ENCODE measurements around the gene AGPAT3.

The AGPAT3 gene, protein sequence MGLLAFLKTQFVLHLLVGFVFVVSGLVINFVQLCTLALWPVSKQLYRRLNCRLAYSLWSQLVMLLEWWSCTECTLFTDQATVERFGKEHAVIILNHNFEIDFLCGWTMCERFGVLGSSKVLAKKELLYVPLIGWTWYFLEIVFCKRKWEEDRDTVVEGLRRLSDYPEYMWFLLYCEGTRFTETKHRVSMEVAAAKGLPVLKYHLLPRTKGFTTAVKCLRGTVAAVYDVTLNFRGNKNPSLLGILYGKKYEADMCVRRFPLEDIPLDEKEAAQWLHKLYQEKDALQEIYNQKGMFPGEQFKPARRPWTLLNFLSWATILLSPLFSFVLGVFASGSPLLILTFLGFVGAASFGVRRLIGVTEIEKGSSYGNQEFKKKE

DNA sequence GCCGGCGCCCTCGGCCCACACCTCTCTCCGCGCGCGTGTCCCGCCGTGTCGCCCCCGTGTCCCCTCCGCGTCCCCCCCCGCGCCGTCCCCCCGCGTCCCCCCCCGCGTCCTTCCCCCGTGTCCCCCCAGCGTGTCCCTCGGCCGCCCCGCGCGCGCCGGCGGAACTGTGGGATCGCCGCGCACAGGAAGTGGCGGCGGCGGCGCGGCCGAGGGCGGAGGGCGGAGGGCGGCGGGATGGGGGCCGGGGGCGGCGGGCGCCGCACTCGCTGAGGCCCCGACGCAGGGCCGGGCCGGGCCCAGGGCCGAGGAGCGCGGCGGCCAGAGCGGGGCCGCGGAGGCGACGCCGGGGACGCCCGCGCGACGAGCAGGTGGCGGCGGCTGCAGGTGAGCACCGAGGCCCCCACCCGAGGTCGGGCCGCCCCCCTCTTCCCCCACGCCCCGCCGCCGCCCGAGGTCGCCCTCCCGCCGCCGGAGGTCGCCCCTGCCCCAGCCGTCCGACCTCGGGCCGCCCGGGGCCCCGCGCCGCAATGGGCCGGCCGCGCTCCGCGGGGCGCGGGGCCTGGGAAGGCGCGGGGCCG, at the start of gene AGPAT3:
Gene AGPAT3, plus strand, starts transcription at position 262 of the 578 bp plus-strand sequence. CDS start 94,459 bp downstream, outside the sequence.
- in situ Hi-C loops (cut with MboI; ENCODE audit: low sequenced_read_pairs): no loop called here

DNA sequence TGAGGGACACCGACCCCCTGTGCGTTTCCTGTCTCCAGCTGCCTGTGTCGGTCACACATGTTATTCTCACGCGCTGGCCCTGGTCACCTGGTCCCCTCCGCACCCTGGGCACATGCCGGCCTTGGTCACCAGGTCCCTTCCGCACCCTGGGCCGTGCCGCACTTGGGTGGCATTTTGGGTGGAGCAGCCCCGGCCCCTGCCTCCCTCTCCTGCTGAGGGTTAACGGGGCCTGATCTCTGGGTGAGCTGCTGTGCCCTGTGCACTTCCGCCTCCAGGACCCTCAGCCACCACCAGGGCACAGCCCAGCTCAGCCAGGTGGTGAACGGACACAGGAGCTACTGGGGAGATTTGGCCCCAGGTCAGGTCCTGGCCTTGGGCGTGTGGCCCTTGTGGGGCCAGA, 49.0 kb upstream of the AGPAT3 start:
- in situ Hi-C loops (cut with MboI; ENCODE audit: low sequenced_read_pairs): loop anchor here (25.0 kb wide), 1 partner anchor 671 kb away; no protein-coding TSS in a partner anchor

DNA sequence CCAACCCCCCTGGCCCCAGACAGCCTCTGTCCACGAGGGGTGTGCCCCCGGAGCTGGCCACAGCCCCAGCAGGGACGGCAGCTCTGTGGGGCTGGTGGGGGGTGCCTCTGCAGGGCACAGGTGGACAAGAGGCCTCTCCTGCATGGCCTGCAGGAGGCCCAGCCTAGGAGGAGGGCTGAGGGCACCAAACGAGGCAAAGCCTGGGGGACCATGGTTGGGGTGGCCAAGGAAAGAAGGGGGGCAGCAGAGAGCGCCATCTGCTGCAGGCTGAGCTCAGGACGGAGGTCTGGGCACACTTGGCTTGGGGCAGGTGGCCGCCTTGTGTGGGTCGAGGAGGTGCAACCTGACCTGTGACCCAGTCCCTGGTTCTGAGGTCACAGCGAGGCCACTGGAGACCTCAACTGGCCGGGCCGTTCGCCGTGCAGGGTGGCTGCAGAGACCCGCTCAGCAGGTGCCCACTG, 48.4 kb upstream of the AGPAT3 start:
- in situ Hi-C loops (cut with MboI; ENCODE audit: low sequenced_read_pairs): loop anchor here (25.0 kb wide), 1 partner anchor 671 kb away; no protein-coding TSS in a partner anchor

DNA sequence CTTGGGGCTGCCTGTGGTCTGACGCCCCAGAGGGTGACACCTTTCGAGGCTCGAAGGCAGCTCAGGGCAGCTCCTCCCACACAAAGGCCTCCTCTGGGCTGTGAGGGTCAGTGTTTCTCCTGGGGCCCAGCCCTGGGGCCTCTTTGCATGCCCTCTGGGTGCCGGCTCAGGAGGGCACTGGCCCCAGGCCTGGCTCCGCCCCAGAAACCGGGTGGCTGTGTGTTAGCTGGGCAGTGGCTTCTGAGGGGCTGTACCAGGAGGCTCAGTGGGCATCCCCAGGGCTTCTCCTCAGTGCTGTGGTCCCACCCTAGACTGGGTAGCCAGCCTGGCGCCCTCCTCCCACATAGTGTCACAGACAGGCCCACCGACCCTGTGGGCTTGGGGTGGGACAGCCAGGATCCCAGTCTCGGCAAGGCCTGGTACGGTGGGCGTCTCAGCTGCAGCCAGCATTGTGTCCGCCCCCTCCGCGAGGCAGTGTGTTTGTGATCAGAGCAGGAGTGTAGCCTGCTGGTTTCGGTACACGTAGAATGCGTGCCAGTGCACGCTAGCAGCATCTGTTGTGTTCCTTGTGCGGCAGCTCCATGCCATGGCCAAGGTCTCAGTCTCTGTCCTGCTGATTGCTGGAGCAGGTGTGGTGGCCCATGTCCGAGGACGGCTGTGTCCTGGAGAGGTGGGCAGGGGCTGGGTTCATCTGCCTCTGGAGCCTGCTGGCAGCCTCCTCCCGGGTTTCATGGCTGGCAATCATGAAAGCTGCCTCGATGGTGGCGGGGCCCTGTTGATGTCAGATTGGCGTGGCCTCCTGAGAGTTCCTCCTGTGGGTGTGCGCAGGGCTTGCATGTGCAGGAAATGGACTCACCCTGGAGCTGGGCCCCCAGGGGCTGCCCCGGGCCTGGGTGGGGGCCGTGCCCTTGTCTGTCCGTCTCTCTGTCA, 47.6 kb upstream of the AGPAT3 start:
- in situ Hi-C loops (cut with MboI; ENCODE audit: low sequenced_read_pairs): loop anchor here (25.0 kb wide), 1 partner anchor 670 kb away; no protein-coding TSS in a partner anchor

DNA sequence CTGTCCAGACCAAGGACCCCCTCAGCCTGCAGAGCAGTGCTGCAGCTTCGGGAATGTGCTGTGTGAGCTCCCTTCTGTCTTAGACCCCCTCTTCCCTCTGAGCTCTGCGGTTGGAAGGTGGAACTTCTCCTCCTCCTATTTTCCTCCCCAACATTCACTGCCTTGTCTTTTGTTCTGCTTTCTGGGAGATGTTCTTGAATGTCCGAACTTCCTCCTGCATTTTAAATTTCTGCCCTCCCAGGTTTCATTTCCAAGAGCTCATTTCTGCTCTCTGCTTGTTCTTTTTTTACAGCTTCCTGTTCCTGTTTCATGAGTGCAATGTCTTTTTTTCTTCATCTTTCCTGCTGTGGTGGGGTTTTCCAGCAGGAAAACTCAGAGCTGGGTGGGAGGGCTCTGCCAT, 46.3 kb upstream of the AGPAT3 start:
- in situ Hi-C loops (cut with MboI; ENCODE audit: low sequenced_read_pairs): loop anchor here (25.0 kb wide), 1 partner anchor 669 kb away; no protein-coding TSS in a partner anchor

DNA sequence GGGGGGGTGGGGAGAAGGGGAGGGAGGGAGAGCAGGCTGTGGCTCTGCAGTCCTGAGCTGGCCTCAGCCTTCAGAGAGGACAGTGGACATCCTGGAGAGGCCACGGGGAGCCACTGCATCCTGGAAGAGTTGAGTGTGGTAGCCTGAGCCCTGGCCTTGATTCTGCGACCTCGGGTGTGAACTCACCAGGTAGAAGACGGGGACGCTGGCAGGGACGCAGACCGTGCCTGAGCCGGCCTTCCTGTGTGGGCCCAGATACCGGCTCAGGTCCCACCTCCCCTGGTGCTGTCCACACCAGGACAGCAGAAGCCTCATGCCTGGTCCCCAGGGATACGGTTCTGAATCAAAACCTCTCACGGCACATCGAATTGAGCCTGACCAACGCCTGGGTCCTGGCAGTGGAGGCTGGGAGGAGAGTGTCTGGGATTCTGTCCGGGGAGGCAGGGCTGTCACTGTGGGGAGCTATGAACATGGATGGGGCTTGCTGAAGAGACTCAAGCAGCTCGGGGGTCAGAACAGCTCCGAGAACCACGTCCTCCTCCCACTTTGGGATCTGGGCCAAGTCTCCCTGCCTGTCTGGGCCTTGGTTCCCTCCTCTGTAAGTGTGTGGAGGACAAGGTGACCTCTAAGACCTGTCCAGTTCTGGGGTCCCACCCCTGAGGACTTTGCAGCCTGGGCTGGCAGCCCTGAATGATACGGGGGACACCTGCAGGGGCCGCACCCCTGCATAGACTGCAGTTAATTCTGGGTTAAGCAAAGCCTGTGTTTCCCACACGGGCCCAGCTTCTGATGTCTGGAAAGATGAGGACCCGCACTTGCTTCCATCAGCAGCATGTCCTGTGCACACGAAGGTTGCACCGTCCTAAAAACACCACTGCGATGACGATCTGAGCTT, 45.3 kb upstream of the AGPAT3 start:
- in situ Hi-C loops (cut with MboI; ENCODE audit: low sequenced_read_pairs): loop anchor here (25.0 kb wide), 1 partner anchor 668 kb away; no protein-coding TSS in a partner anchor

DNA sequence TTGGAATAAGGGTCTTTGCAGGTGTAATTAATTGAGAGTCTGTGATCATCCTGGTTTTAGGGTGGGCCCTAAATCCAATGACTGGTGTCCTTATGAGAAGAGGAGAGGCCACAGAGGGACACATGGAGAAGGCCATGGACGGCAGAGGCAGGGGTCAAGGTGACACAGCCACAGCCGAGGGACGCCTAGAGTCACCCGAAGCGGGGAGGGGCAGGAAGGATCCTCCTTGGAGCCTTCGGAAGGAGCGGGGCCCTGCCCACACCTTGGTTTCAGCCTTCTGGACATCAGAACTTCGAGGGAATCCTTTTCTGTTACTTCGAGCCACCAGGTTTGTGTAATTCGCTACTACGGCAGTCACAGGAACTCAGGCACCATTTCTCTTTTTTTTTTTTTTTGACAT, 44.6 kb upstream of the AGPAT3 start:
- in situ Hi-C loops (cut with MboI; ENCODE audit: low sequenced_read_pairs): loop anchor here (25.0 kb wide), 1 partner anchor 667 kb away; no protein-coding TSS in a partner anchor

DNA sequence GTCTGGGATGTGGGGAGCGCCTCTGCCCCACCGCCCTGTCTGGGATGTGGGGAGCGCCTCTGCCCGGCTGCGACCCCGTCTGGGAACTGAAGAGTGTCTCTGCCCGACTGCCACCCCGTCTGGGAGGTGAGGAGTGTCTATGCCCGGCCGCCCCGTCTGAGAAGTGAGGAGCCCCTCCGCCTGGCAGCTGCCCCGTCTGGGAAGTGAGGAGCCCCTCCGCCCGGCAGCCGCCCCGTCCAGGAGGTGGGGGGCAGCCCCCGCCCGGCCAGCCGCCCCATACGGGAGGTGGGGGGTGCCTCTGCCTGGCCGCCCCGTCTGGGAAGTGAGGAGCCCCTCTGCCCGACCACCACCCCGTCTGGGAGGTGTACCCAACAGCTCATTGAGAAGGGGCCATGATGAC, 42.9 kb upstream of the AGPAT3 start:
- in situ Hi-C loops (cut with MboI; ENCODE audit: low sequenced_read_pairs): loop anchor here (25.0 kb wide), 1 partner anchor 665 kb away; no protein-coding TSS in a partner anchor

DNA sequence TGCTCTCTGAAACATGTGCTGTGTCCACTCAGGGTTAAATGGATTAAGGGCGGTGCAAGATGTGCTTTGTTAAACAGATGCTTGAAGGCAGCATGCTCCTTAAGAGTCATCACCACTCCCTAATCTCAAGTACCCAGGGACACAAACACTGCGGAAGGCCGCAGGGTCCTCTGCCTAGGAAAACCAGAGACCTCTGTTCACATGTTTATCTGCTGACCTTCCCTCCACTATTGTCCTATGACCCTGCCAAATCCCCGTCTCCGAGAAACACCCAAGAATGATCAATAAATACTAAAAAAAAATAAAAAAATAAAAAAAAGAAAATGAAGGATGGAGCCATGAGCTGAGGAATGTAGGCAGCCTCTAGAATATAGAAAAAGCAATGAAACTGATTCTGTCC, 42.3 kb upstream of the AGPAT3 start:
- in situ Hi-C loops (cut with MboI; ENCODE audit: low sequenced_read_pairs): loop anchor here (25.0 kb wide), 1 partner anchor 665 kb away; no protein-coding TSS in a partner anchor

DNA sequence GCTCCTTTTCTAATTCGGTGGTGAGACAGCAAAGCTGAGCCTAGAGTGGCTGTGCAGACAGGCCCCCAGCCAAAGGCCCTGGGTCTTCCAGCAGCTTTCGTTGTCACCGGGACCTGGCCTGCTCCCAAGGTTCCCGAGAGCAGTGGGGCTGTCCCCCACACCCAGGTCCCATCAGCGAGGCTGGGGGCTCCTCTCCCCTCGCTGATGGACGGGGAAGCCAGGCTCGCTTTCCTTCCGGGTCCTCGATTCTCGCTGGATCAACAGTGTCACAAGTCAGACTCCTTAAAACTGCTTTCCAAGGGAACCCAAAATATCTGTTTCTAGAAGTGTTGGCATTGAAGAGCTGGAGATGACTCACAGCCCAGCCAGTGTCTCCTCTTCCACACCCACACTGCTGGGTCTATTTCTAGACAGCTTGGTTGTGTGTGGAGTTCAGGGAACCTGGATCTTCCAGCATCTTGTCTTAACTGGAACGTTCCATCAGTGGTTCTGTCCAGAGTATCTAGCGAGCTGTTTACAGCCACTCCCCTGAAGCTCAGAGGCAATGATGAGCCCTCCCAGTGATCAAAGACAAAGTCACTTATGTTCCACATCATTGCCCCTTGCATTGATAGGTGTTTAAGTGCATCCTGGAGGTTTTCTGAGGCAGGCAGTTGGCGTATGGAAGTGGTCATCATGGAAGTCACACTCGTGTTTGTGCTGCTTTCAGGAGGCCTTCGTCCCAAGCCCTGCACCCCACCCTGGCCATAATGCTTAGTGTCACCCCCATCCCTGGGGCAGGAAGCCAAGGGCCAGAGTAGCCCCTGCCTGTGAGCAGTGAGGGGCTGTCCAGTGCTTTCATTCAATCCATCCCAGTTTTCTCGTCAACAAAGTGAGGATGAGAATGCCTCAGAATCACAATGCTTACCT, 40.4 kb upstream of the AGPAT3 start:
- in situ Hi-C loops (cut with MboI; ENCODE audit: low sequenced_read_pairs): loop anchor here (25.0 kb wide), 1 partner anchor 663 kb away; no protein-coding TSS in a partner anchor

DNA sequence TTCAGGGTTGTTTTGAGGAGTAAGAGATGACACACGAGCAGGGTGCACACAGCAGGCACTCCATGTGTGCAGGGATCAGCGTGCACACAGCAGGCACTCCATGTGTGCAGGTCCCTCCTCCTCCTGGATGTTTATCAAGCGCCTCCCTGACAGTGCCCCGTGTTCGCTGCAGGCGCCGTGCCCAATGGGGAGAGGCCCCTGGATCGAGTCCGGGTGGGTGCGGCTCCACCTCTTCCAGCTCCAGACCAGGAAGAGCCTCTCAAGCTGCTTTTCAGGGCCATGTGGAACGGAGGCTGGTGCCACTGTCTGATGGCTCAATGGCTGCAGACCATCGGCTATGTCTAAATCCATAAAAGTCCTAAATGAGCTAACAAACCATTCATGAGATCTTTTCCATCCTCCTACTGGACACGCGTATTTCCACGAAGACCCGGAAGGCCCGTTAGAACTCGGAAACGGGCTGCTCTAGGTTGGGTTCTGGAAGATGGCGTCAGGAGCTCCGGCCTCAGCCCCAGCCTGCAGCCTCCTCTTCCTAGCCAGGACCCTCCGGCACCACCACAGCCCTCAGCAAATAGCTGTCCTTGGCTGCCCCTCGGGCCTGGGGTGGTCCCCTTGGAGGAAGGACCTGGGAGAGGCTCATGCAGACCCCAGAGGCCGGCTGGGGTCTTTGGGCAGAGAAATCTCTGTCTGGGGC, 39.6 kb upstream of the AGPAT3 start:
- in situ Hi-C loops (cut with MboI; ENCODE audit: low sequenced_read_pairs): no loop called here

DNA sequence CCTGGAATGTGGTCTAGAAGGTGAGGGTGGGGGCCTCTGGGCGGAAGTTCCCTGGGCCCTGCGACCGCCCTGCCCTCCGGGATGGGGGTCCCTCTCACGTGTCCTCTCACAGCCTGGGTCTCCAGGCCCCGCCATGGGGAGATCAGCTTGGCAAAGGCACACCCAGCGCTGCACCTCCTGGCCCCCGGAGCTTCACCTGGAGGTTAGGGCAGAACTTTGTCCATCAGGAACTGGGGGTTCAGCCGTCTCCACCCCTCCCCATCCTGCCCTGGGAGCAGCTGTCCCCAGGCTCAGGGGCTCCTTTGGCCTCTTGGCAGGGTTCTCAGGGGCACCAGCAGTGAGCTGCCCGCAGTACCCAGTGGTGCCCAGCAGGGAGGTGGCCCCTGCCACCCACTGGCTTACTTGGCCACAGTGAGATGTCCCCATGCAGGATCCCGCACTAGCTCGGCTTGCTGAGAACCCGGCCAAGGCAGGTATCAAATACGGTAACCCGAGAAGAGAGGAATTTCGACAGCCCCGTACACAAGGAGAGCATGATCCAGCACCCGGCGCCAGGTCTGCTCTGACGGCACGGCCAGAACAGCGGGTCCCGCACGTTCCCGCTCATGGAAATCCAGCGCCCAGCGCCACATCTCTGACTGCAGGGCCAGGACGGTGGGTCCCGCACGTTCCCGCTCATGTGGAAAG, 38.9 kb upstream of the AGPAT3 start:
- in situ Hi-C loops (cut with MboI; ENCODE audit: low sequenced_read_pairs): no loop called here

DNA sequence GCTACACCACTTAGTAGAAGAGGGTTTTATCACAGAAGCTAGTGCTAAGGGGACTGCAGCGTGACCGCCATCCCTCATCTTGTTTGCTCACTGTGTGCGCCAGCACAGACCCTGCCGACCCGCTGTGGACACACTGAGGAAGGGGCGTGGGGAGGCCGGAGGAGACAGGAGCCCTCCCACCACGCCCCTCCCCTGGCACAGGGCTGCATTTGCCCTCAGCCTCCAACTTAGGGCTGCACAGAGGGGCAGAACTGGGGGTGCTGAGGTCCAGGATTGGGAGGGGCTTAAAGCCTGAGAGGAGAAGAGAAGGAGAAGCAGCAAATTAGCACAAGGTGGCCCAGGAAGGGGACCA, 38.4 kb upstream of the AGPAT3 start:
- in situ Hi-C loops (cut with MboI; ENCODE audit: low sequenced_read_pairs): no loop called here

DNA sequence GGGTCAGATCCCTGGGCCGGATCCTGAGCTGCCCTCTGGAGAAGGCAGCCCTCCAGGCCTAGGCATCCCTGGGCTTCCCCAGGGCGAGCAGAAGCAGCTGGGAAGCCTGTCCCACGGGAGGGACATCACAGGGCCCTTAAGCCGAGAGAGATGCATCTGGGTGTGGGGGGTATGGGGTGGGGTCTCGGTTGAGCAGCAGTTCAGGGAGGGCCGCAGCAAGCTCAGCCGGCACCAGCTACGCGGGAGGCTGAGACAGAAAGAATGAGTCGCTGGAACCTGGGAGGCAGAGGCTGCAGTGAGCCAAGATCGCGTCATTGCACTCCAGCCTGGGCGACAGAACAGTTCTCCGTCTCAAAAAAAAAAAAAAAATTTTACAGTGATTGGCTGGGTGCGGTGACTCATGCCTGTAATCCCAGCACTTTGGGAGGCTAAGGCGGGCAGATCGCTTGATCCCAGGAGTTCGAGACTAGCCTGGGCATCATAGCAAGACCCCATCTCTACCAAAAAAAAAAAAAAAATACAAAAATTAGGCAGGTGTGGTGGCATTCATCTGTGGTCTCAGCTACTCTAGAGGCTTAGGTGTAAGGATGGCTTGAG, 37.9 kb upstream of the AGPAT3 start:
- in situ Hi-C loops (cut with MboI; ENCODE audit: low sequenced_read_pairs): no loop called here

DNA sequence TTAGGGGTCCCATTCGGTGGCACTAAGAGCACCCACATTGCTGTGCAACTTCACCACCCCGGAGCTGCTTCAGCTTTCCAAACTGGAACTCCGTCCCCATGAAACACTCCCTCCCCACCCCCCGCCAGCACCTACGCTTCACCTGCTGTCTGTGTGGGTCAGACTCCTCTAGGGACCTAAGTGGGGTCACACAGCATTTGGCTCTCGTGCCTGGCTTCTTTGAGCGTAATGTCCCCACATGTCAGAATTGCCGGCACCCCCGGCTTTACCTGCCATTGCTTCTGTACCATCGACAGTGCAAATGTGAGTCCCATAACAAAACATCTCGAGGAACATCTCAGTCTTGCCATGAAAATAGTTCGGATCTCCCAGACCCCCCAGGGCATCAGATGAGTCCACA, 35.9 kb upstream of the AGPAT3 start:
- in situ Hi-C loops (cut with MboI; ENCODE audit: low sequenced_read_pairs): no loop called here

DNA sequence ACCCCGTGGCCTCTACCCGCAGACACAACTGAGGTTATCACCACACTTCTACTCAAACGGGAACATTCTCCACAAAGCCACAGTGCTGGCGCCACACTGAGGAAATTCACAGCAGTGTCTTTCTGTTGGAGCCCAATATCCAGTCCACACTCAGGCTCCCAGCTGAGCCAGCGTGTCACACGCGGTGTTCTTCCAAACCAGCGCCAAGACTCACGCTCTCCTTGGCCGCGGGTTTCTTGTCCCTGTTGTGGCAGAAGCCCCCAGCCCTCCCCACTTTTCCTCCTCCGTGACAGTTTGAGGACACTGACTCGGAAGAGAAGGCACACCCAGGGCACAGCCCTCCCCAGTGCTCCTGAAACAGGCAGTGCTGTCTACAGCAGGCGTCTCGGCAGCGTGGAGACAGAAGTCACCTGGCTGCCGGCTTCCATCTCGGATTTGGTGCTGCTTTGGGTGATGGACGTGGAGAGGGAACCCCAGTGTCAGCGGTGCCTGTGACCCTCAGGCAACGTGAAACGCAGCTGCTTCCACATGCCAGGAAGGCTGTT, 35.4 kb upstream of the AGPAT3 start:
- in situ Hi-C loops (cut with MboI; ENCODE audit: low sequenced_read_pairs): no loop called here

DNA sequence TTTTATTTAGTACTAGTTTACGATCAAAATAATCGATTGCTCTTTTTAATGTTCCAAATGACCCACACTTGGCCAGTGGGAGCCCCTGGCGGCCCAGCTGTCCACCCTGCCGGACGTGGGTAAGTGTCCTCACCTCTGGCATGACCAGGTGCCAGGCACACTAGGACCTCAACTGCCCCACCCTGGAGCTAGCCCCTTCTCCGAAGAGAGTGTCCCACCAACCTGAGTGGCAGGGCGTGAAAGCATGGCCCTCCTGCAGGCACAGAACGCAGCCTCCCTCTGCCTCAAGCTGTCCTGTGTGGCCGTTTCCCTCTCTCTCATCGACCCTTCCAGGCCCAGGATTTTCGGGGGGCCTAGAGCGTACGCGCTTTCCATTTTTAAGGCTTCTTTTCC, 32.9 kb upstream of the AGPAT3 start:
- in situ Hi-C loops (cut with MboI; ENCODE audit: low sequenced_read_pairs): no loop called here
